NCI-H2107 treated with DMSO at 0.1 percent for 48 hours (cell line): ENCODE results near the gene FGFR4.

Experiments
- DNase-seq: peaks from one replicate; lab custom pipeline; 2025; ENCODE audit not compliant: unreplicated experiment; lab: John Stamatoyannopoulos, UW

The FGFR4 gene

GRCh38 chr5:177084175-177084574 lies 2.5 kb upstream of the FGFR4 start:
- DNase-seq: no peak

GRCh38 chr5:177085985-177086653 lies 596 bp upstream of the FGFR4 start:
- no peak for DNase-seq

GRCh38 chr5:177087398-177088005 lies 787 bp downstream of the FGFR4 start:
- DNase-seq: no peak

GRCh38 chr5:177089127-177089526 lies 2.4 kb downstream of the FGFR4 start:
- no peak for DNase-seq

- DNase-seq: no peak
These were observed 3.3 kb downstream of the FGFR4 start for GRCh38 chr5:177089825-177090641.

- no peak for DNase-seq
These were observed 4.1 kb downstream of the FGFR4 start for GRCh38 chr5:177090813-177091212.

- DNase-seq: no peak
These were observed 4.5 kb downstream of the FGFR4 start for GRCh38 chr5:177091232-177091631.

- DNase-seq: no peak
These were observed 5.7 kb downstream of the FGFR4 start for GRCh38 chr5:177092178-177093081.

- DNase-seq: no peak
These were observed 6.5 kb downstream of the FGFR4 start for GRCh38 chr5:177093082-177093712.

- DNase-seq: no peak
These were observed 7.1 kb downstream of the FGFR4 start for GRCh38 chr5:177093803-177094202.

GRCh38 chr5:177094224-177095087 lies 7.7 kb downstream of the FGFR4 start:
- no peak for DNase-seq

GRCh38 chr5:177095088-177095669 lies 8.5 kb downstream of the FGFR4 start:
- DNase-seq: no peak

GRCh38 chr5:177096162-177097015 lies 9.7 kb downstream of the FGFR4 start:
- DNase-seq: no peak

- DNase-seq: no peak
These were observed 10.6 kb downstream of the FGFR4 start for GRCh38 chr5:177097016-177097985.

- DNase-seq: no peak
These were observed 11.4 kb downstream of the FGFR4 start for GRCh38 chr5:177098120-177098469.

GRCh38 chr5:177098470-177099141 lies 11.9 kb downstream of the FGFR4 start:
- DNase-seq: no peak
